Measurements from ENCODE around the gene KIDINS220. TPM values are rescaled to one million over a fixed set of nuclear protein-coding genes. Genes with fewer than 3 reads are reported as not detected.
A peak's percentile ranks its signal among the peaks of the same experiment; 100 is the strongest.

The KIDINS220 gene
- total and polyA plus RNA-seq, 2 of the 13 experiments (the other 11 are each of a cell fraction or from before 2014, with no cell fraction given): 25.2 to 32.3 TPM

DNA sequence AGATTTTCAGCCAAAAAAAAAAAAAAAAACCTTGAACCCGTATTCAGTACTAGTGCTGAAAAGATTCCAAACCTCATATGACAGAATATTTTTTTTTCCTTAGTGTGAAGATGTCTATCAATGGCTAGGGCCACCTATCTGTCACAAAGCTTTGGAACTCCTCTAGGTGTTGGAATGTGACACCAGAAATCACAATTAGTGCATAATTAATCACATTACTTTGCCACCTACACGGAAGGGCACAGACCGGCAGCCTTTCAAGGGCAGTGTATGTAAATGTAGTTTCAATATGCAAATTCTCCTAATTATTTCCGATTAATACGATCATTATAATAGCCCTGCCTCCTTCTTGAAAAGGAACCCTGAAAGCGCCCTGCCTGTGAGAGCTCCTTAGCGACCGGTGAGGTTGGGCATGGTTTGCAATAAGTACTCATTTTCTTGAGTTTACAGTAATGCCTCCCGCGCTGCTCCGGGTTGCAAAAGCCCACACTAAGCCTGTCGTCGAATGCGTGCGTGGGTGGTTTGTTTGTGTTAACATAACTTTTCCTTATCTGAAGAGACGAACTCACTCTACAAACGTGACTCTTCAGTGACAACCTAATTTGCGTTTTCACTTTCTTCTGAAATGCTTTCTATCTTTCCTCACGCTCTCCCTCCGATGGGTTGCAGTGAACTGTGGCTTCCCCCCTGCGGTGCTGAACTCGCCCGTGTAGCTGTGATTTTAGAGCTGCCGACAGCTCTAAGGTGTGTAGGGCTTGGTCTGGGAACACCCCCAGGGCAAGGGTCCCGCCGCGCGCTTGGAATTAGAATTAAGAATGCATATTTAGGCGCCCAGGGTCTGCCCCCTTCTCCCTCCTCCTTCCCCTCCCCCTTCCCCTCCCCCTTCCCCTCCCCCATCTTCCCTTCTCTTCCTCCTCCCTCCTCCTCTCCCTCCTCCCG is 156.3 kb downstream of the KIDINS220 start (continued):
- TF ChIP-seq MXI1 (IDR thresholded peaks at IDR 0.05; ENCODE audit: borderline replicate concordance, low read depth, low read length) (peak; percentile 39; the same call in 2 of the 3 replicates), SIN3A (IDR thresholded peaks at IDR 0.05; ENCODE audit: borderline replicate concordance, low read depth, low read length) (0 out of 2 replicates have a peak, but pooled peaks have one; percentile 5), ZNF263 (CRISPR knock-in tag; IDR thresholded peaks at IDR 0.05) (peak; percentile 91), SP5 (CRISPR knock-in tag; IDR thresholded peaks at IDR 0.05; ENCODE audit: borderline replicate concordance, low read depth) (peak; percentile 39; the same call in 1 of the 2 replicates), FOSL2 (CRISPR knock-in tag; IDR thresholded peaks at IDR 0.05) (peak; percentile 32; the same call in 1 of the 2 replicates), FOXP1 (IDR thresholded peaks at IDR 0.05) (no peak), FOXP1 (CRISPR knock-in tag; IDR thresholded peaks at IDR 0.05) (peak; percentile 14; the same call in 1 of the 2 replicates), POLR2AphosphoS5 (IDR thresholded peaks at IDR 0.05; ENCODE audit: low read depth, low read length) (peak; percentile 51), EP300 (IDR thresholded peaks at IDR 0.05; ENCODE audit: low read depth in 2 of 2, low read length in 2 of 2) (peak; percentile 5 to 53; a peak in 2 of 4 replicates), EP300 (CRISPR knock-in tag; IDR thresholded peaks at IDR 0.05; ENCODE audit: borderline replicate concordance) (0 out of 2 replicates have a peak, but pooled peaks have one; percentile 19), CHD4 (IDR thresholded peaks at IDR 0.05; ENCODE audit: borderline replicate concordance, low read length) (peak; percentile 33), ZNF816 (CRISPR knock-in tag; IDR thresholded peaks at IDR 0.05; ENCODE audit: borderline replicate concordance) (0 out of 2 replicates have a peak, but pooled peaks have one; percentile 51), ISL2 (CRISPR knock-in tag; IDR thresholded peaks at IDR 0.05) (peak; percentile 56; the same call in 1 of the 2 replicates), FOXA1 (IDR thresholded peaks at IDR 0.05) (no peak), FOXA1 (CRISPR knock-in tag; IDR thresholded peaks at IDR 0.05) (0 out of 2 replicates have a peak, but pooled peaks have one; percentile 21), HMG20A (CRISPR knock-in tag; IDR thresholded peaks at IDR 0.05; ENCODE audit: borderline replicate concordance) (0 out of 2 replicates have a peak, but pooled peaks have one; percentile 14)
- TF ChIP-seq, protein P1, sequence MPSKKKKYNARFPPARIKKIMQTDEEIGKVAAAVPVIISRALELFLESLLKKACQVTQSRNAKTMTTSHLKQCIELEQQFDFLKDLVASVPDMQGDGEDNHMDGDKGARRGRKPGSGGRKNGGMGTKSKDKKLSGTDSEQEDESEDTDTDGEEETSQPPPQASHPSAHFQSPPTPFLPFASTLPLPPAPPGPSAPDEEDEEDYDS (CRISPR knock-in tag; IDR thresholded peaks at IDR 0.05): peak; percentile 91
- TF ChIP-seq, protein P2, sequence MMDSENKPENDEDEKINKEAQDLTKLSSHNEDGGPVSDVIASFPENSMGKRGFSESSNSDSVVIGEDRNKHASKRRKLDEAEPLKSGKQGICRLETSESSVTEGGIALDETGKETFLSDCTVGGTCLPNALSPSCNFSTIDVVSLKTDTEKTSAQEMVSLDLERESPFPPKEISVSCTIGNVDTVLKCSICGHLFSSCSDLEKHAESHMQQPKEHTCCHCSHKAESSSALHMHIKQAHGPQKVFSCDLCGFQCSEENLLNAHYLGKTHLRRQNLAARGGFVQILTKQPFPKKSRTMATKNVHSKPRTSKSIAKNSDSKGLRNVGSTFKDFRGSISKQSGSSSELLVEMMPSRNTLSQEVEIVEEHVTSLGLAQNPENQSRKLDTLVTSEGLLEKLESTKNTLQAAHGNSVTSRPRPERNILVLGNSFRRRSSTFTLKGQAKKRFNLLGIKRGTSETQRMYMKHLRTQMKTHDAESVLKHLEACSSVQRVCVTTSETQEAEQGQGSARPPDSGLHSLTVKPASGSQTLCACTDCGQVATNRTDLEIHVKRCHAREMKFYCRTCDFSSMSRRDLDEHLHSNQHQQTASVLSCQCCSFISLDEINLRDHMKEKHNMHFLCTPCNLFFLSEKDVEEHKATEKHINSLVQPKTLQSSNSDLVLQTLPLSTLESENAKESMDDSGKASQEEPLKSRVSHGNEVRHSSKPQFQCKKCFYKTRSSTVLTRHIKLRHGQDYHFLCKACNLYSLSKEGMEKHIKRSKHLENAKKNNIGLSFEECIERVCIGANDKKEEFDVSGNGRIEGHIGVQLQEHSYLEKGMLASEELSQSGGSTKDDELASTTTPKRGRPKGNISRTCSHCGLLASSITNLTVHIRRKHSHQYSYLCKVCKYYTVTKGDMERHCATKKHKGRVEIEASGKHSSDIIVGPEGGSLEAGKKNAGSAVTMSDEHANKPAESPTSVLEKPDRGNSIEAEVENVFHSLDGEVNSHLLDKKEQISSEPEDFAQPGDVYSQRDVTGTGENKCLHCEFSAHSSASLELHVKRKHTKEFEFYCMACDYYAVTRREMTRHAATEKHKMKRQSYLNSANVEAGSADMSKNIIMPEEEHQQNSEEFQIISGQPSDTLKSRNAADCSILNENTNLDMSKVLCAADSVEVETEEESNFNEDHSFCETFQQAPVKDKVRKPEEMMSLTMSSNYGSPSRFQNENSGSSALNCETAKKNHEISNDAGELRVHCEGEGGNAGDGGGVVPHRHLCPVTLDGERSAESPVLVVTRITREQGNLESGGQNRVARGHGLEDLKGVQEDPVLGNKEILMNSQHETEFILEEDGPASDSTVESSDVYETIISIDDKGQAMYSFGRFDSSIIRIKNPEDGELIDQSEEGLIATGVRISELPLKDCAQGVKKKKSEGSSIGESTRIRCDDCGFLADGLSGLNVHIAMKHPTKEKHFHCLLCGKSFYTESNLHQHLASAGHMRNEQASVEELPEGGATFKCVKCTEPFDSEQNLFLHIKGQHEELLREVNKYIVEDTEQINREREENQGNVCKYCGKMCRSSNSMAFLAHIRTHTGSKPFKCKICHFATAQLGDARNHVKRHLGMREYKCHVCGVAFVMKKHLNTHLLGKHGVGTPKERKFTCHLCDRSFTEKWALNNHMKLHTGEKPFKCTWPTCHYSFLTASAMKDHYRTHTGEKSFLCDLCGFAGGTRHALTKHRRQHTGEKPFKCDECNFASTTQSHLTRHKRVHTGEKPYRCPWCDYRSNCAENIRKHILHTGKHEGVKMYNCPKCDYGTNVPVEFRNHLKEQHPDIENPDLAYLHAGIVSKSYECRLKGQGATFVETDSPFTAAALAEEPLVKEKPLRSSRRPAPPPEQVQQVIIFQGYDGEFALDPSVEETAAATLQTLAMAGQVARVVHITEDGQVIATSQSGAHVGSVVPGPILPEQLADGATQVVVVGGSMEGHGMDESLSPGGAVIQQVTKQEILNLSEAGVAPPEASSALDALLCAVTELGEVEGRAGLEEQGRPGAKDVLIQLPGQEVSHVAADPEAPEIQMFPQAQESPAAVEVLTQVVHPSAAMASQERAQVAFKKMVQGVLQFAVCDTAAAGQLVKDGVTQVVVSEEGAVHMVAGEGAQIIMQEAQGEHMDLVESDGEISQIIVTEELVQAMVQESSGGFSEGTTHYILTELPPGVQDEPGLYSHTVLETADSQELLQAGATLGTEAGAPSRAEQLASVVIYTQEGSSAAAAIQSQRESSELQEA (CRISPR knock-in tag; IDR thresholded peaks at IDR 0.05; ENCODE audit: not compliant biosample characterization): no peak
- TF ChIP-seq, protein P3, sequence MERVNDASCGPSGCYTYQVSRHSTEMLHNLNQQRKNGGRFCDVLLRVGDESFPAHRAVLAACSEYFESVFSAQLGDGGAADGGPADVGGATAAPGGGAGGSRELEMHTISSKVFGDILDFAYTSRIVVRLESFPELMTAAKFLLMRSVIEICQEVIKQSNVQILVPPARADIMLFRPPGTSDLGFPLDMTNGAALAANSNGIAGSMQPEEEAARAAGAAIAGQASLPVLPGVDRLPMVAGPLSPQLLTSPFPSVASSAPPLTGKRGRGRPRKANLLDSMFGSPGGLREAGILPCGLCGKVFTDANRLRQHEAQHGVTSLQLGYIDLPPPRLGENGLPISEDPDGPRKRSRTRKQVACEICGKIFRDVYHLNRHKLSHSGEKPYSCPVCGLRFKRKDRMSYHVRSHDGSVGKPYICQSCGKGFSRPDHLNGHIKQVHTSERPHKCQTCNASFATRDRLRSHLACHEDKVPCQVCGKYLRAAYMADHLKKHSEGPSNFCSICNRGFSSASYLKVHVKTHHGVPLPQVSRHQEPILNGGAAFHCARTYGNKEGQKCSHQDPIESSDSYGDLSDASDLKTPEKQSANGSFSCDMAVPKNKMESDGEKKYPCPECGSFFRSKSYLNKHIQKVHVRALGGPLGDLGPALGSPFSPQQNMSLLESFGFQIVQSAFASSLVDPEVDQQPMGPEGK (CRISPR knock-in tag; IDR thresholded peaks at IDR 0.05): 0 out of 2 replicates have a peak, but pooled peaks have one; percentile 22

All from HepG2 (cell line).